ENCODE results near the gene MT1X. TPM values are rescaled to one million over a fixed set of nuclear protein-coding genes. Genes with fewer than 3 reads are reported as not detected.

MT1X gene
- total and polyA plus RNA-seq, 2 experiments from 2014 or later, result 113 to 126 TPM

- Histone ChIP-seq H3K4me3 (no peak overlapping the region), H3K27me3 (replicated peaks; ENCODE audit: insufficient read depth) (no peaks in the 10 kb centered on the region), H3K9ac (no peak overlapping the region), H3K9me2 (ENCODE audit: insufficient read depth) (no peaks in the 10 kb centered on the region), H3K27ac (no peak overlapping the region), H3F3A (ENCODE audit: insufficient read depth) (no peaks in the 10 kb centered on the region), H3K9me3 (ENCODE audit: low read depth) (no peaks in the 10 kb centered on the region), H3K36me3 (ENCODE audit: low read depth) (no peaks in the 10 kb centered on the region), H4K20me1 (ENCODE audit: insufficient read depth) (no peaks in the 10 kb centered on the region), H3K4me2 (ENCODE audit: unreplicated experiment) (no peak overlapping the region), H3K79me2 (ENCODE audit: insufficient read depth) (no peaks in the 10 kb centered on the region), H3K4me1 (ENCODE audit: insufficient read depth) (no peaks in the 10 kb centered on the region), H2AFZ (no peak overlapping the region)
- no peak for DNase-seq
- in situ Hi-C loops (cut with MboI), result no loop called here
- WGBS, 2 experiments (ENCODE audit: low coverage in 1 of 2, low lambda C conversion rate in 2 of 2, missing lambda C conversion rate in 2 of 2), result 88 to 94% methylated on average over 1 of the region's 1 CpG
- TF ChIP-seq EZH2 (IDR thresholded peaks at IDR 0.05; ENCODE audit: insufficient read depth, poor library complexity, severe bottlenecking), result no peak
- no peak for TF ChIP-seq EZH2phosphoT487 (IDR thresholded peaks at IDR 0.05; ENCODE audit: insufficient read depth, low read depth)
Observed at GRCh38 chr16:56640076-56640475, 42.2 kb upstream of the MT1X start.

GRCh38 chr16:56641166-56641565 is 41.1 kb upstream of the MT1X start:
- Histone ChIP-seq H3K9ac (no peak overlapping the region), H3K27me3 (replicated peaks; ENCODE audit: insufficient read depth) (no peaks in the 10 kb centered on the region), H3K27ac (no peak overlapping the region), H3F3A (ENCODE audit: insufficient read depth) (no peaks in the 10 kb centered on the region), H3K9me2 (ENCODE audit: insufficient read depth) (no peaks in the 10 kb centered on the region), H4K20me1 (ENCODE audit: insufficient read depth) (no peaks in the 10 kb centered on the region), H3K4me2 (ENCODE audit: unreplicated experiment) (no peak overlapping the region), H3K4me3 (no peak overlapping the region), H3K9me3 (ENCODE audit: low read depth) (no peaks in the 10 kb centered on the region), H3K79me2 (ENCODE audit: insufficient read depth) (no peaks in the 10 kb centered on the region), H3K36me3 (ENCODE audit: low read depth) (no peaks in the 10 kb centered on the region), H3K4me1 (ENCODE audit: insufficient read depth) (no peaks in the 10 kb centered on the region), H2AFZ (no peak overlapping the region)
- WGBS, 2 experiments (ENCODE audit: low coverage in 1 of 2, low lambda C conversion rate in 2 of 2, missing lambda C conversion rate in 2 of 2), result 97 to 98% methylated on average over 2 of the region's 2 CpGs
- in situ Hi-C loops (cut with MboI), result no loop called here
- TF ChIP-seq EZH2phosphoT487 (IDR thresholded peaks at IDR 0.05; ENCODE audit: insufficient read depth, low read depth), result no peak
- no peak for TF ChIP-seq EZH2 (IDR thresholded peaks at IDR 0.05; ENCODE audit: insufficient read depth, poor library complexity, severe bottlenecking)
- no peak for DNase-seq

DNA sequence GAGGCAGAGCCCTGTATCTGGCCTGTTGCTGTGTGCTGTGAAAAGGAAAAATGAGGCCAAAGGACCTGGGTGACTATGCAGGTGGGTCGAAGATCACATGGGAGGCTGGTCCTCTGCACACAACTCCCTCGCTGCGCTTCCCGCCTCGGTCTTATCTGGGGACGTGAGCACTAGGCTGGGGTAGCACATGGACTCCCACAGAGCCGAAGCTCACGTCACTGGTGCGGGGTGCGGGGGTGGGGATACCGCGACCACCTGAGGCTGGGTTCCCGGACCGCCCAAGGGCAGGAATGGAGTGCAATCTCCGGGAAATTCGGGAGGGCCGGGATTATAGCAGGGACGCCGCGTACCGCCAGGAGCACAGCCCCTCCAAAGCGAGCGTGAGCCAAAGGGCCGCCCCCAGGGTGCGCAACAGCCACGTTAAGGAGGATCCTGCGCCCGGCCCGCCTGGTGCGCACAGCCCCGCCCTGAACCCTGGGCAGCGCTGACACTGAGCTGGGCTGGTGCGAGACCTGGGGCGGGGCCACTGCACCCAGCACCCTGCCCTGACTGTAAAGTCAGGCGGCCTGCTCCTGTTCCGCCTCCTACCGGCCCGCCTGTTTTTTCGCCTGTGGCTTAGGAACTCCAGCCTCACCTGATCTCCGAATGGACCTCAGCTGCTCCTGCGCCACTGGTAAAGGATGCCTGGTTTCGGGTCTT is 39.0 kb upstream of the MT1X start:
- H3K9ac ChIP-seq, result no peak overlapping the region
- TF ChIP-seq EZH2 (IDR thresholded peaks at IDR 0.05; ENCODE audit: insufficient read depth, poor library complexity, severe bottlenecking), result no peak
- TF ChIP-seq EZH2phosphoT487 (IDR thresholded peaks at IDR 0.05; ENCODE audit: insufficient read depth, low read depth), result no peak
- H3K4me2 ChIP-seq (ENCODE audit: unreplicated experiment), result no peak overlapping the region
- no peaks in the 10 kb centered on the region for H3K9me3 ChIP-seq (ENCODE audit: low read depth)
- no peaks in the 10 kb centered on the region for H3K79me2 ChIP-seq (ENCODE audit: insufficient read depth)
- peak overlapping the region; percentile 23 for H3K4me3 ChIP-seq
- H3K27ac ChIP-seq, result no peak overlapping the region
- H3K27me3 ChIP-seq (replicated peaks; ENCODE audit: insufficient read depth), result peaks cover 12% of the 10 kb centered on the region
- no peaks in the 10 kb centered on the region for H3F3A ChIP-seq (ENCODE audit: insufficient read depth)
- WGBS, 2 experiments (ENCODE audit: low coverage in 1 of 2, low lambda C conversion rate in 2 of 2, missing lambda C conversion rate in 2 of 2), result 21 to 26% methylated on average over 41 to 42 of the region's 42 CpGs
- no peaks in the 10 kb centered on the region for H3K9me2 ChIP-seq (ENCODE audit: insufficient read depth)
- no peaks in the 10 kb centered on the region for H4K20me1 ChIP-seq (ENCODE audit: insufficient read depth)
- no peaks in the 10 kb centered on the region for H3K36me3 ChIP-seq (ENCODE audit: low read depth)
- peak overlapping the region; percentile 56; the same call in 1 of the 2 replicates for H2AFZ ChIP-seq
- DNase-seq, result peak; percentile 65
- in situ Hi-C loops (cut with MboI), result no loop called here
- H3K4me1 ChIP-seq (ENCODE audit: insufficient read depth), result no peaks in the 10 kb centered on the region

DNA sequence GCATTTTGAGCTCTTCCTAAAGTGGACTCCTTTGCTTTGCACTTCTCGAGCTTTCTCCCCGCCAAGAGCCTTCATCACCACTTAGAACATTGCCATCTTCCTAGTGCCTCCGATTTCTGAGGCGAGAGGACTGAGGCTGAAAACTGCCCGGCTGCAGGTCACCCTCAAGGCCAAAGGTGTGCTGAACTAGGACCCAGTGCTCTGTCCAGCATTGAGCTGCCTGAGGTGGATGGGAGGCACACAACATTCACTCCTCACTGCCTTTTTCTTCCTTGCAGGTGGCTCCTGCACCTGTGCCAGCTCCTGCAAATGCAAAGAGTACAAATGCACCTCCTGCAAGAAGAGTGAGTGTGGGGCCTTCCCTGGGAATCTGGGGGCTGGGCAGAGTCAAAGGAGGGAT is 38.4 kb upstream of the MT1X start:
- no peak for TF ChIP-seq EZH2phosphoT487 (IDR thresholded peaks at IDR 0.05; ENCODE audit: insufficient read depth, low read depth)

More for the DNA sequence above, 38.4 kb upstream of the MT1X start:
- Histone ChIP-seq H2AFZ (peak overlapping the region; percentile 56; the same call in 1 of the 2 replicates), H3K36me3 (ENCODE audit: low read depth) (no peaks in the 10 kb centered on the region), H3K4me3 (peak overlapping the region; percentile 23; the same call in 1 of the 2 replicates), H3K9ac (no peak overlapping the region), H3K4me1 (ENCODE audit: insufficient read depth) (no peaks in the 10 kb centered on the region), H3K27me3 (replicated peaks; ENCODE audit: insufficient read depth) (peaks cover 12% of the 10 kb centered on the region), H3K27ac (no peak overlapping the region), H3K9me2 (ENCODE audit: insufficient read depth) (no peaks in the 10 kb centered on the region), H3K9me3 (ENCODE audit: low read depth) (no peaks in the 10 kb centered on the region), H3K4me2 (ENCODE audit: unreplicated experiment) (no peak overlapping the region), H4K20me1 (ENCODE audit: insufficient read depth) (no peaks in the 10 kb centered on the region), H3K79me2 (ENCODE audit: insufficient read depth) (no peaks in the 10 kb centered on the region), H3F3A (ENCODE audit: insufficient read depth) (no peaks in the 10 kb centered on the region)
- 87 to 92% methylated on average over 5 of the region's 5 CpGs for WGBS, 2 experiments (ENCODE audit: low coverage in 1 of 2, low lambda C conversion rate in 2 of 2, missing lambda C conversion rate in 2 of 2)
- in situ Hi-C loops (cut with MboI), result no loop called here
- DNase-seq, result no peak

Data from GM23248 (cell line).